HepG2 (cell line): ENCODE measurements around the gene MNAT1.

Experiments used
- MBNL3 ChIP-seq: fragments of 250-450 bp; sonication (Bioruptor Pico); conservative IDR thresholded peaks from 2 replicates; pipeline ENCODE4 v1.8.0; 2022; ENCODE audit warnings: mild to moderate bottlenecking, inconsistent platforms
- SP1 ChIP-seq, 2 experiments: fragments of 450-650 bp in 1 of 2; sonication (generic) in 1 of 2; formaldehyde crosslinking in 1 of 2; IDR thresholded peaks; 2 replicates each; pipeline versions ENCODE4 v1.4.0 to v1.6.1; 2016 to 2020; ENCODE audit warnings: missing genetic modification reagents in 1 of 2
- TF ChIP-seq, protein P1 (sequence below): sonication (generic); formaldehyde crosslinking; IDR thresholded peaks from 2 replicates; pipeline ENCODE4 v1.4.0; 2020; ENCODE audit warnings: missing genetic modification reagents, borderline replicate concordance

DNA sequence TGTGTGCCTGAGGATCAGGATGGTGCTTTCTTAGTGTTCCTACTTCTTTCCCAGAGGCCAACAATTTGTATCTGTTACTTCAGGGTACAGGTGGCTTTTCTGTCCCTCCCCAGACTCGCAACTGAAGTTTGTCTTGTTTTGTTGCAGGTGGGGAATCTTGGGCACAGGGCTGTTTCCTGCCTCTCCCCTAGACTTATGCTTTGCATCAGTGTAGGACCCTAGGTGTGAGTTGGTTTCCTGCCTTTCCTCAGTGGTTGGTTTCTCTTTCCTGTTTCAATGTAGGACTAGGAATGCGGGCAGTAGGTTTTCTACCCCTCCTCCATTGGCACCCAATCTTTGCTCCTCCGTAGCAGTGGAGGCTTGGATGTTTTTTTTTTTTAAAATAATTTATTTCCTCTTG is 159.3 kb downstream of the MNAT1 start:
- no peak for TF ChIP-seq SP1 (IDR thresholded peaks at IDR 0.05)
- TF ChIP-seq SP1 (CRISPR knock-in tag; IDR thresholded peaks at IDR 0.05): no peak
- TF ChIP-seq MBNL3 (CRISPR knock-in tag): no peak
- TF ChIP-seq, protein P1, sequence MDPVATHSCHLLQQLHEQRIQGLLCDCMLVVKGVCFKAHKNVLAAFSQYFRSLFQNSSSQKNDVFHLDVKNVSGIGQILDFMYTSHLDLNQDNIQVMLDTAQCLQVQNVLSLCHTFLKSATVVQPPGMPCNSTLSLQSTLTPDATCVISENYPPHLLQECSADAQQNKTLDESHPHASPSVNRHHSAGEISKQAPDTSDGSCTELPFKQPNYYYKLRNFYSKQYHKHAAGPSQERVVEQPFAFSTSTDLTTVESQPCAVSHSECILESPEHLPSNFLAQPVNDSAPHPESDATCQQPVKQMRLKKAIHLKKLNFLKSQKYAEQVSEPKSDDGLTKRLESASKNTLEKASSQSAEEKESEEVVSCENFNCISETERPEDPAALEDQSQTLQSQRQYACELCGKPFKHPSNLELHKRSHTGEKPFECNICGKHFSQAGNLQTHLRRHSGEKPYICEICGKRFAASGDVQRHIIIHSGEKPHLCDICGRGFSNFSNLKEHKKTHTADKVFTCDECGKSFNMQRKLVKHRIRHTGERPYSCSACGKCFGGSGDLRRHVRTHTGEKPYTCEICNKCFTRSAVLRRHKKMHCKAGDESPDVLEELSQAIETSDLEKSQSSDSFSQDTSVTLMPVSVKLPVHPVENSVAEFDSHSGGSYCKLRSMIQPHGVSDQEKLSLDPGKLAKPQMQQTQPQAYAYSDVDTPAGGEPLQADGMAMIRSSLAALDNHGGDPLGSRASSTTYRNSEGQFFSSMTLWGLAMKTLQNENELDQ (CRISPR knock-in tag): no peak
